Neural progenitor cell (in vitro differentiated cells): ENCODE measurements around the gene TRAF2.

Source experiments
- CTCF ChIP-seq: fragments of 200-600 bp; sonication (generic); IDR thresholded peaks from 2 replicates; pipeline ENCODE4 v1.5.1; 2017; ENCODE audit warnings: antibody characterized with exemption, mild to moderate bottlenecking
- EZH2phosphoT487 ChIP-seq: fragments of 200-600 bp; sonication (generic); IDR thresholded peaks from 2 replicates; pipeline ENCODE4 v1.6.1; 2017; ENCODE audit warnings: antibody characterized with exemption

GRCh38 chr9:136902259-136902821 lies 16.0 kb downstream of the TRAF2 start:
- no peak for TF ChIP-seq CTCF
- no peak for TF ChIP-seq EZH2phosphoT487
